Measurements from ENCODE around the gene SLC13A5. TPM values are rescaled to one million over a fixed set of nuclear protein-coding genes. Genes with fewer than 3 reads are reported as not detected.
A peak's percentile ranks its signal among the peaks of the same experiment; 100 is the strongest.

The SLC13A5 gene
- polyA plus RNA-seq, 3 donors: not detected

- Histone ChIP-seq H3K79me2 (ENCODE audit: insufficient read depth, low read length) (no peaks in the 10 kb centered on the region), H3K9ac (ENCODE audit: insufficient read depth, low read length, poor library complexity, severe bottlenecking) (no peak overlapping the region), H2AFZ (ENCODE audit: insufficient read depth, low read depth, low read length, poor library complexity, severe bottlenecking) (no peak overlapping the region), H3K36me3 (replicated peaks in 1 of 2; ENCODE audit: control insufficient read depth in 1 of 2, insufficient read depth in 2 of 2, low read length in 2 of 2) (no peaks in the 10 kb centered on the region), H3K4me1 (ENCODE audit: control insufficient read depth in 1 of 2, insufficient read depth in 2 of 2, low read length in 2 of 2) (no peaks in the 10 kb centered on the region), H3K4me3 (replicated peaks in 1 of 3; ENCODE audit: low read depth in 2 of 3, low read length in 3 of 3) (no peak overlapping the region), H3K27me3 (ENCODE audit: control insufficient read depth in 2 of 2, insufficient read depth in 2 of 2, low read length in 2 of 2) (peaks cover 7 to 25% of the 10 kb centered on the region in 2 donors), H3K9me3 (replicated peaks in 1 of 2; ENCODE audit: control insufficient read depth in 1 of 2, insufficient read depth in 1 of 2, low read length in 2 of 2) (no peaks in the 10 kb centered on the region), H3K27ac (ENCODE audit: low read depth in 1 of 2, low read length in 2 of 2) (no peak overlapping the region), H4K20me1 (ENCODE audit: insufficient read depth, low read length) (no peaks in the 10 kb centered on the region), H3K4me2 (replicated peaks; ENCODE audit: extremely low read depth, low read length, poor library complexity, severe bottlenecking) (no peak overlapping the region)
- no peaks in the 10 kb centered on the region for H3K36me3 Mint-ChIP-seq
- 88% methylated on average over 1 of the region's 4 CpGs for WGBS (ENCODE audit: insufficient coverage)
- no peak overlapping the region for H3K4me3 Mint-ChIP-seq
- no peaks in the 10 kb centered on the region for H3K9me3 Mint-ChIP-seq
- H3K4me1 Mint-ChIP-seq: peaks cover under 1% of the 10 kb centered on the region
- peaks cover 44 to 66% (median 49%) of the 10 kb centered on the region in 3 donors for H3K27me3 Mint-ChIP-seq (ENCODE audit: low read depth in 3 of 3)
- intact Hi-C loops (cut with micrococcal nuclease): no loop called here
- H3K27ac Mint-ChIP-seq: peak overlapping the region in 1 of 7 donors; percentile 42
- DNase-seq: no peak
- TF ChIP-seq CTCF (IDR thresholded peaks at IDR 0.05): no peak
Measured at GRCh38 chr17:6682339-6682738, 30.8 kb downstream of the SLC13A5 start.

- no peaks in the 10 kb centered on the region for H3K4me1 ChIP-seq (ENCODE audit: control insufficient read depth in 1 of 2, insufficient read depth in 2 of 2, low read length in 2 of 2)
- no peak for TF ChIP-seq CTCF (IDR thresholded peaks at IDR 0.05)
- Mint-ChIP-seq H3K4me3 (no peak overlapping the region), H3K4me1 (peaks cover 3% of the 10 kb centered on the region), H3K9me3 (no peaks in the 10 kb centered on the region), H3K36me3 (no peaks in the 10 kb centered on the region), H3K27ac (no peak overlapping the region), H3K27me3 (ENCODE audit: low read depth in 3 of 3) (peaks cover 45 to 71% (median 48%) of the 10 kb centered on the region in 3 donors)
- H3K4me2 ChIP-seq (replicated peaks; ENCODE audit: extremely low read depth, low read length, poor library complexity, severe bottlenecking): no peak overlapping the region
- H3K9me3 ChIP-seq (replicated peaks in 1 of 2; ENCODE audit: control insufficient read depth in 1 of 2, insufficient read depth in 1 of 2, low read length in 2 of 2): no peaks in the 10 kb centered on the region
- H3K79me2 ChIP-seq (ENCODE audit: insufficient read depth, low read length): no peaks in the 10 kb centered on the region
- H3K27me3 ChIP-seq (ENCODE audit: control insufficient read depth in 2 of 2, insufficient read depth in 2 of 2, low read length in 2 of 2): peaks cover 7 to 27% of the 10 kb centered on the region in 2 donors
- no peaks in the 10 kb centered on the region for H4K20me1 ChIP-seq (ENCODE audit: insufficient read depth, low read length)
- no peak overlapping the region for H3K27ac ChIP-seq (ENCODE audit: low read depth in 1 of 2, low read length in 2 of 2)
- no peak overlapping the region for H2AFZ ChIP-seq (ENCODE audit: insufficient read depth, low read depth, low read length, poor library complexity, severe bottlenecking)
- no peak for DNase-seq
- intact Hi-C loops (cut with micrococcal nuclease): no loop called here
- 82% methylated on average over 5 of the region's 5 CpGs for WGBS (ENCODE audit: insufficient coverage)
- H3K36me3 ChIP-seq (replicated peaks in 1 of 2; ENCODE audit: control insufficient read depth in 1 of 2, insufficient read depth in 2 of 2, low read length in 2 of 2): no peaks in the 10 kb centered on the region
- H3K4me3 ChIP-seq (replicated peaks in 1 of 3; ENCODE audit: low read depth in 2 of 3, low read length in 3 of 3): no peak overlapping the region
- no peak overlapping the region for H3K9ac ChIP-seq (ENCODE audit: insufficient read depth, low read length, poor library complexity, severe bottlenecking)
Measured at GRCh38 chr17:6681671-6682070, 31.5 kb downstream of the SLC13A5 start.
